ENCODE measurements around the gene TTC7B. TPM values are rescaled to one million over a fixed set of nuclear protein-coding genes. Genes with fewer than 3 reads are reported as not detected.

Gene TTC7B
- total and polyA plus RNA-seq, 2 donors (not counting 1 experiment from before 2014, with no cell fraction given) = 0.36 to 3.2 TPM

- no peak overlapping the region for H3K4me3 ChIP-seq (ENCODE audit: control extremely low read depth in 1 of 5, extremely low read depth in 1 of 5, insufficient read depth in 1 of 5, low read depth in 2 of 5, low read length in 4 of 5)
- Mint-ChIP-seq H3K4me1 (no peaks in the 10 kb centered on the region), H3K9me3 (ENCODE audit: insufficient read depth) (no peaks in the 10 kb centered on the region), H3K27me3 (no peaks in the 10 kb centered on the region), H3K4me3 (no peak overlapping the region), H3K27ac (no peak overlapping the region)
- intact Hi-C loops (cut with micrococcal nuclease) = no loop called here
- DNase-seq (no peak), ATAC-seq (ENCODE audit: low read depth) (no peak)
- no peaks in the 10 kb centered on the region for H3K4me1 ChIP-seq (ENCODE audit: control insufficient read depth in 2 of 2, insufficient read depth in 2 of 2, low read length in 2 of 2)
- H2AFZ ChIP-seq (ENCODE audit: insufficient read depth, low read depth, low read length, poor library complexity, severe bottlenecking) = no peak overlapping the region
- ChIA-PET POLR2A (no interaction called here), CTCF (no interaction called here)
- no peak overlapping the region for H3K27ac ChIP-seq (ENCODE audit: low read length in 2 of 2)
- H3K9ac ChIP-seq (ENCODE audit: low read length) = no peak overlapping the region
- H4K20me1 ChIP-seq (ENCODE audit: control insufficient read depth, insufficient read depth, low read length, poor library complexity, severe bottlenecking) = no peaks in the 10 kb centered on the region
- TF ChIP-seq, protein P1, sequence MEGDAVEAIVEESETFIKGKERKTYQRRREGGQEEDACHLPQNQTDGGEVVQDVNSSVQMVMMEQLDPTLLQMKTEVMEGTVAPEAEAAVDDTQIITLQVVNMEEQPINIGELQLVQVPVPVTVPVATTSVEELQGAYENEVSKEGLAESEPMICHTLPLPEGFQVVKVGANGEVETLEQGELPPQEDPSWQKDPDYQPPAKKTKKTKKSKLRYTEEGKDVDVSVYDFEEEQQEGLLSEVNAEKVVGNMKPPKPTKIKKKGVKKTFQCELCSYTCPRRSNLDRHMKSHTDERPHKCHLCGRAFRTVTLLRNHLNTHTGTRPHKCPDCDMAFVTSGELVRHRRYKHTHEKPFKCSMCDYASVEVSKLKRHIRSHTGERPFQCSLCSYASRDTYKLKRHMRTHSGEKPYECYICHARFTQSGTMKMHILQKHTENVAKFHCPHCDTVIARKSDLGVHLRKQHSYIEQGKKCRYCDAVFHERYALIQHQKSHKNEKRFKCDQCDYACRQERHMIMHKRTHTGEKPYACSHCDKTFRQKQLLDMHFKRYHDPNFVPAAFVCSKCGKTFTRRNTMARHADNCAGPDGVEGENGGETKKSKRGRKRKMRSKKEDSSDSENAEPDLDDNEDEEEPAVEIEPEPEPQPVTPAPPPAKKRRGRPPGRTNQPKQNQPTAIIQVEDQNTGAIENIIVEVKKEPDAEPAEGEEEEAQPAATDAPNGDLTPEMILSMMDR (IDR thresholded peaks at IDR 0.05) = no peak
- no peak for TF ChIP-seq EZH2 (IDR thresholded peaks at IDR 0.05; ENCODE audit: borderline replicate concordance, insufficient read depth, low read depth, low read length, poor library complexity, severe bottlenecking)
- no peak overlapping the region for H3K4me2 ChIP-seq (replicated peaks; ENCODE audit: low read depth, low read length, poor library complexity, severe bottlenecking)
- no peaks in the 10 kb centered on the region for H3K9me3 ChIP-seq (ENCODE audit: control extremely low read depth in 1 of 3, control insufficient read depth in 2 of 3, insufficient read depth in 1 of 3, low read length in 2 of 3)
- H3K79me2 ChIP-seq (ENCODE audit: control insufficient read depth, insufficient read depth, low read length) = no peaks in the 10 kb centered on the region
- 94% methylated on average over 25 of the region's 26 CpGs for WGBS (ENCODE audit: insufficient coverage)
- no peaks in the 10 kb centered on the region for H3K27me3 ChIP-seq (replicated peaks in 1 of 4; ENCODE audit: control extremely low read depth in 1 of 4, control insufficient read depth in 3 of 4, insufficient read depth in 4 of 4, low read length in 3 of 4)
- no peaks in the 10 kb centered on the region for H3K36me3 ChIP-seq (replicated peaks in 1 of 2; ENCODE audit: control extremely low read depth in 1 of 2, control insufficient read depth in 1 of 2, extremely low read depth in 1 of 2, insufficient read depth in 2 of 2, low read length in 1 of 2)
Measured at GRCh38 chr14:90541076-90541634, 275.1 kb downstream of the TTC7B start.

GRCh38 chr14:90540437-90540836 lies 275.8 kb downstream of the TTC7B start:
- no peaks in the 10 kb centered on the region for H3K36me3 ChIP-seq (replicated peaks in 1 of 2; ENCODE audit: control extremely low read depth in 1 of 2, control insufficient read depth in 1 of 2, extremely low read depth in 1 of 2, insufficient read depth in 2 of 2, low read length in 1 of 2)
- H2AFZ ChIP-seq (ENCODE audit: insufficient read depth, low read depth, low read length, poor library complexity, severe bottlenecking) = no peak overlapping the region
- Mint-ChIP-seq H3K4me3 (no peak overlapping the region), H3K9me3 (ENCODE audit: insufficient read depth) (no peaks in the 10 kb centered on the region), H3K27me3 (no peaks in the 10 kb centered on the region), H3K4me1 (no peaks in the 10 kb centered on the region), H3K27ac (no peak overlapping the region)
- H3K4me3 ChIP-seq (ENCODE audit: control extremely low read depth in 1 of 5, extremely low read depth in 1 of 5, insufficient read depth in 1 of 5, low read depth in 2 of 5, low read length in 4 of 5) = no peak overlapping the region
- no peak overlapping the region for H3K4me2 ChIP-seq (replicated peaks; ENCODE audit: low read depth, low read length, poor library complexity, severe bottlenecking)
- H3K27ac ChIP-seq (ENCODE audit: low read length in 2 of 2) = no peak overlapping the region
- H4K20me1 ChIP-seq (ENCODE audit: control insufficient read depth, insufficient read depth, low read length, poor library complexity, severe bottlenecking) = no peaks in the 10 kb centered on the region
- no peaks in the 10 kb centered on the region for H3K79me2 ChIP-seq (ENCODE audit: control insufficient read depth, insufficient read depth, low read length)
- H3K9me3 ChIP-seq (ENCODE audit: control extremely low read depth in 1 of 3, control insufficient read depth in 2 of 3, insufficient read depth in 1 of 3, low read length in 2 of 3) = no peaks in the 10 kb centered on the region
- no peak for TF ChIP-seq EZH2 (IDR thresholded peaks at IDR 0.05; ENCODE audit: borderline replicate concordance, insufficient read depth, low read depth, low read length, poor library complexity, severe bottlenecking)
- TF ChIP-seq, protein P1 (IDR thresholded peaks at IDR 0.05) = no peak
- no peak overlapping the region for H3K9ac ChIP-seq (ENCODE audit: low read length)
- H3K4me1 ChIP-seq (ENCODE audit: control insufficient read depth in 2 of 2, insufficient read depth in 2 of 2, low read length in 2 of 2) = no peaks in the 10 kb centered on the region
- WGBS (ENCODE audit: insufficient coverage) = 100% methylated on average over 1 of the region's 4 CpGs
- H3K27me3 ChIP-seq (replicated peaks in 1 of 4; ENCODE audit: control extremely low read depth in 1 of 4, control insufficient read depth in 3 of 4, insufficient read depth in 4 of 4, low read length in 3 of 4) = no peaks in the 10 kb centered on the region
- ATAC-seq (ENCODE audit: low read depth) (no peak), DNase-seq (no peak)
- ChIA-PET CTCF (no interaction called here), POLR2A (no interaction called here)
- intact Hi-C loops (cut with micrococcal nuclease) = no loop called here
